COR-L47 (cell line): ENCODE results near the gene TMTC2.
A peak's percentile ranks its signal among the peaks of the same experiment; 100 is the strongest.

ENCODE experiments used
- DNase-seq: peaks from one replicate; lab custom pipeline; 2025; lab: John Stamatoyannopoulos, UW

TMTC2 gene

GRCh38 chr12:82848845-82849244 lies 162.1 kb downstream of the TMTC2 start:
- DNase-seq: no peak

- DNase-seq: no peak
These were observed 165.8 kb downstream of the TMTC2 start for GRCh38 chr12:82852529-82852928.

GRCh38 chr12:82855872-82856271 lies 169.2 kb downstream of the TMTC2 start:
- DNase-seq: no peak

- no peak for DNase-seq
These were observed 170.6 kb downstream of the TMTC2 start for GRCh38 chr12:82857276-82857675.

GRCh38 chr12:82857911-82858533 lies 171.3 kb downstream of the TMTC2 start:
- DNase-seq: no peak

- no peak for DNase-seq
These were observed 171.8 kb downstream of the TMTC2 start for GRCh38 chr12:82858534-82858917.

- no peak for DNase-seq
These were observed 175.5 kb downstream of the TMTC2 start for GRCh38 chr12:82862069-82862841.

GRCh38 chr12:82862876-82863649 lies 176.4 kb downstream of the TMTC2 start:
- no peak for DNase-seq

GRCh38 chr12:82866227-82866775 lies 179.6 kb downstream of the TMTC2 start:
- DNase-seq: no peak

GRCh38 chr12:82866946-82867345 lies 180.2 kb downstream of the TMTC2 start:
- no peak for DNase-seq

- DNase-seq: no peak
These were observed 181.2 kb downstream of the TMTC2 start for GRCh38 chr12:82867762-82868500.

GRCh38 chr12:82870771-82871377 lies 184.2 kb downstream of the TMTC2 start:
- no peak for DNase-seq

- no peak for DNase-seq
These were observed 185.4 kb downstream of the TMTC2 start for GRCh38 chr12:82872088-82872487.

- DNase-seq: no peak
These were observed 186.6 kb downstream of the TMTC2 start for GRCh38 chr12:82873309-82873708.

GRCh38 chr12:82873951-82874350 lies 187.2 kb downstream of the TMTC2 start:
- no peak for DNase-seq

- DNase-seq: no peak
These were observed 188.2 kb downstream of the TMTC2 start for GRCh38 chr12:82874945-82875344.

GRCh38 chr12:82876075-82876474 lies 189.4 kb downstream of the TMTC2 start:
- DNase-seq: no peak

GRCh38 chr12:82877963-82878362 lies 191.3 kb downstream of the TMTC2 start:
- DNase-seq: no peak

- no peak for DNase-seq
These were observed 193.8 kb downstream of the TMTC2 start for GRCh38 chr12:82880442-82880901.

GRCh38 chr12:82883394-82884355 lies 197.0 kb downstream of the TMTC2 start:
- peak; percentile 17 for DNase-seq
